OCI-LY3 (cell line): ENCODE results near the gene LSS.

ENCODE experiments used
- EZH2phosphoT487 ChIP-seq: fragments of 200-600 bp; shearing (Covaris generic); IDR thresholded peaks from 2 replicates; pipeline ENCODE4 v1.6.1; 2018; ENCODE audit warnings: antibody characterized with exemption, mixed run types, low read depth
- TF ChIP-seq, protein P1 (sequence below): fragments of 200-600, 300-600 bp; sonication (generic); IDR thresholded peaks from 2 replicates; pipeline ENCODE4 v1.5.1; 2014; ENCODE audit warnings: antibody characterized with exemption, low read length, low read depth

DNA sequence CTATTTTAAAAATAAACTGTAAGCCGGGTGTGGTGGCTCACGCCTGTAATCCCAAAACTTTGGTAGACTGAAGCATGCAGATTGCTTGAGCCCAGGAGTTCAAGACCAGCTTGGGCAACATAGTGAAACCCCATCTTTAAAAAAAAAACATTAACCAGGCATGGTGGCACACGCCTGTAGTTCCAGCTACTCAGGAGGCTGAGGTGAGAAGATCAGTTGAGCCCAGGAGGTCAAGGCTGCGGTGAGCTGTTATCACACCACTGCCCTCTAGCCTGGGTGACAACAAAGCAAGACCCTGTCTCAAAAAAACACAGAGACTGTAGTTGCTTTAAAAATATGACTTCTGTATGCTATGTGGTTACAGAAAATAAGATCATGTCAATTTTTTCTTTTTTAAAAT is 24.3 kb upstream of the LSS start:
- TF ChIP-seq, protein P1, sequence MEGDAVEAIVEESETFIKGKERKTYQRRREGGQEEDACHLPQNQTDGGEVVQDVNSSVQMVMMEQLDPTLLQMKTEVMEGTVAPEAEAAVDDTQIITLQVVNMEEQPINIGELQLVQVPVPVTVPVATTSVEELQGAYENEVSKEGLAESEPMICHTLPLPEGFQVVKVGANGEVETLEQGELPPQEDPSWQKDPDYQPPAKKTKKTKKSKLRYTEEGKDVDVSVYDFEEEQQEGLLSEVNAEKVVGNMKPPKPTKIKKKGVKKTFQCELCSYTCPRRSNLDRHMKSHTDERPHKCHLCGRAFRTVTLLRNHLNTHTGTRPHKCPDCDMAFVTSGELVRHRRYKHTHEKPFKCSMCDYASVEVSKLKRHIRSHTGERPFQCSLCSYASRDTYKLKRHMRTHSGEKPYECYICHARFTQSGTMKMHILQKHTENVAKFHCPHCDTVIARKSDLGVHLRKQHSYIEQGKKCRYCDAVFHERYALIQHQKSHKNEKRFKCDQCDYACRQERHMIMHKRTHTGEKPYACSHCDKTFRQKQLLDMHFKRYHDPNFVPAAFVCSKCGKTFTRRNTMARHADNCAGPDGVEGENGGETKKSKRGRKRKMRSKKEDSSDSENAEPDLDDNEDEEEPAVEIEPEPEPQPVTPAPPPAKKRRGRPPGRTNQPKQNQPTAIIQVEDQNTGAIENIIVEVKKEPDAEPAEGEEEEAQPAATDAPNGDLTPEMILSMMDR: no peak
- no peak for TF ChIP-seq EZH2phosphoT487
